ENCODE data around the gene ACSS1. TPM values are rescaled to one million over a fixed set of nuclear protein-coding genes. Genes with fewer than 3 reads are reported as not detected.

The ACSS1 gene
- total and polyA plus RNA-seq, 4 donors, result 15.8 to 38.9 (median 26.9) TPM

- Histone ChIP-seq H3K9me3 (ENCODE audit: control insufficient read depth in 4 of 4, insufficient read depth in 3 of 4, low read length in 3 of 4) (peaks cover 0 to 6% (median 0%) of the 10 kb centered on the region in 4 donors), H3K9ac (ENCODE audit: insufficient read depth in 1 of 2, low read length in 2 of 2) (no peak overlapping the region), H3K4me3 (no peak overlapping the region), H3K27me3 (ENCODE audit: control insufficient read depth in 3 of 3, insufficient read depth in 3 of 3, low read length in 2 of 3) (peaks cover 3 to 69% (median 26%) of the 10 kb centered on the region in 3 donors), H3K27ac (ENCODE audit: low read depth in 1 of 2, low read length in 1 of 2) (no peak overlapping the region), H3K36me3 (ENCODE audit: control insufficient read depth in 4 of 4, insufficient read depth in 4 of 4, low read length in 4 of 4) (no peaks in the 10 kb centered on the region), H3K4me1 (ENCODE audit: control insufficient read depth in 5 of 5, insufficient read depth in 5 of 5, low read length in 5 of 5) (no peaks in the 10 kb centered on the region)
- no peak for ATAC-seq (ENCODE audit: insufficient read depth, low FRiP score)
- TF ChIP-seq CTCF (IDR thresholded peaks at IDR 0.05; ENCODE audit: control extremely low read depth, extremely low read depth), result no peak
- WGBS, 2 donors, result 36 to 51% methylated on average over 4 of the region's 4 CpGs
- no peak for DNase-seq
Observed at GRCh38 chr20:25071734-25072133, 13.8 kb upstream of the ACSS1 start.

- H3K27me3 ChIP-seq (ENCODE audit: control insufficient read depth in 3 of 3, insufficient read depth in 3 of 3, low read length in 2 of 3), result peaks cover 0 to 65% (median 24%) of the 10 kb centered on the region in 3 donors
- no peaks in the 10 kb centered on the region for H3K36me3 ChIP-seq (ENCODE audit: control insufficient read depth in 4 of 4, insufficient read depth in 4 of 4, low read length in 4 of 4)
- DNase-seq, result no peak
- no peak for ATAC-seq (ENCODE audit: insufficient read depth, low FRiP score)
- no peak overlapping the region for H3K4me3 ChIP-seq
- no peak overlapping the region for H3K9ac ChIP-seq (ENCODE audit: insufficient read depth in 1 of 2, low read length in 2 of 2)
- no peak for TF ChIP-seq CTCF (IDR thresholded peaks at IDR 0.05; ENCODE audit: control extremely low read depth, extremely low read depth)
- H3K4me1 ChIP-seq (ENCODE audit: control insufficient read depth in 5 of 5, insufficient read depth in 5 of 5, low read length in 5 of 5), result no peaks in the 10 kb centered on the region
- 57 to 74% methylated on average over 5 of the region's 5 CpGs for WGBS, 2 donors
- no peak overlapping the region for H3K27ac ChIP-seq (ENCODE audit: low read depth in 1 of 2, low read length in 1 of 2)
- H3K9me3 ChIP-seq (ENCODE audit: control insufficient read depth in 4 of 4, insufficient read depth in 3 of 4, low read length in 3 of 4), result peaks cover 0 to 6% (median 0%) of the 10 kb centered on the region in 4 donors
Observed at GRCh38 chr20:25070821-25071473, 13.0 kb upstream of the ACSS1 start.

DNA sequence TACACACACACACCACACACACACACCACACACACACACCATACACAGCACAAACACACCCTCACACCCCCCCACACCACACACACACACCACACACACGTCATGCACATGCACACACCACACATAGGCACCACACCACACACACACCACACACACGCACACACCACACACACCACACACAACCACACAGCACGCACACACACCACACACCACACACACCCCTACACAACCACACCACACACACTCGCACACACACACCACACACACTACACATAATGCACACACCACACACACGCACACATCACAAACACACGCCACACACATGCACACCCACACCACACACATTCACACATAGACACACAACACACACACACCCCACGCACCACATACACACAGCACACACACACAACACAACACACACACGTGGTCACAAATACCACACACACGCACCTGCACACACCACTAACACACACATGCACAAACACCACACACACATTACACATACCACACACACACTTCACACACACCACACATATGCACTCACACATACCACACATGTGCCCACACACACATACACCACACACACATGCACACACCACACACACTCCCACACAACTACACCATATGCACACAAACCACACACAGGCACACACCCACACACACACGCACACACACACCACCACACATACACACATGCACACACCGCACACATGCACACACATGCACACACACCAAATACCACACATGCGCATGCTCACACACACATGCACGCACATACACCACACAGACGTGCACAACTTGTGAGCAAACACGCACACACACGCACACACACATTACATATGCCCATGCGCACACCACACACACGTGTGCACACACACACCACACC is 9.4 kb upstream of the ACSS1 start:
- no peak overlapping the region for H3K4me3 ChIP-seq
- no peak overlapping the region for H3K27ac ChIP-seq (ENCODE audit: low read depth in 1 of 2, low read length in 1 of 2)
- ATAC-seq (ENCODE audit: insufficient read depth, low FRiP score), result no peak
- DNase-seq, result peak in 1 of 3 donors; percentile 2
- peaks cover 0 to 33% (median 12%) of the 10 kb centered on the region in 3 donors for H3K27me3 ChIP-seq (ENCODE audit: control insufficient read depth in 3 of 3, insufficient read depth in 3 of 3, low read length in 2 of 3)
- no peak overlapping the region for H3K9ac ChIP-seq (ENCODE audit: insufficient read depth in 1 of 2, low read length in 2 of 2)
- no peaks in the 10 kb centered on the region for H3K4me1 ChIP-seq (ENCODE audit: control insufficient read depth in 5 of 5, insufficient read depth in 5 of 5, low read length in 5 of 5)
- 92 to 97% methylated on average over 18 of the region's 18 CpGs for WGBS, 2 donors
- no peaks in the 10 kb centered on the region for H3K36me3 ChIP-seq (ENCODE audit: control insufficient read depth in 4 of 4, insufficient read depth in 4 of 4, low read length in 4 of 4)
- no peak for TF ChIP-seq CTCF (IDR thresholded peaks at IDR 0.05; ENCODE audit: control extremely low read depth, extremely low read depth)
- H3K9me3 ChIP-seq (ENCODE audit: control insufficient read depth in 4 of 4, insufficient read depth in 3 of 4, low read length in 3 of 4), result peaks cover 0 to 2% (median 0%) of the 10 kb centered on the region in 4 donors

All from lung (tissue), 12 donors.